K562 treated with DMSO at 1 percent for 48 hours (cell line): ENCODE measurements around the gene BORA. TPM values are rescaled to one million over a fixed set of nuclear protein-coding genes. Genes with fewer than 3 reads are reported as not detected.

Experiments
- total RNA-seq: library from RNA; unstranded; fragments of 300-600 nt; gene quantifications from 2 replicates; pipeline ENCODE4 v1.2.3, GENCODE V29; 2022; ENCODE audit warnings: low replicate concordance; ENCODE audit errors: extremely low read depth

BORA gene
- total RNA-seq, result not detected in 2 replicates

GRCh38 chr13:72727417-72728289 is at the start of gene BORA, which contains the start of gene MZT1:
Gene BORA, plus strand, starts transcription at chr13:72727923. Its CDS starts 1,018 bp downstream, at chr13:72728941.
Gene MZT1, minus strand, starts transcription at chr13:72727629. Its CDS starts 27 bp downstream, at chr13:72727602.

GRCh38 chr13:72781451-72782439 is 54.0 kb downstream of the BORA start, which contains the start of the genes DIS3 and PIBF1:
Gene DIS3, minus strand, starts transcription at chr13:72781900. Its CDS starts 68 bp downstream, at chr13:72781832.
Gene PIBF1, plus strand, starts transcription at chr13:72782133. Its CDS starts 1,337 bp downstream, at chr13:72783470.

Other genes starting within 250 kb of the BORA start
- not detected in 2 replicates for gene MZT1, start 294 bp upstream of the BORA start, total RNA-seq
- not detected in 2 replicates for gene DIS3, start 54.0 kb downstream of the BORA start, total RNA-seq
- not detected in 2 replicates for gene PIBF1, start 54.2 kb downstream of the BORA start, total RNA-seq